CD4-positive, alpha-beta T cell treated with Interleukin-17A for 1 hour (primary cell): ENCODE results near the gene CARD11.

Experiments used
- DNase-seq: peaks from one replicate; pipeline ENCODE4 v3.0.0-alpha.2; 2020

Gene CARD11

GRCh38 chr7:2864204-2864985 is 179.3 kb downstream of the CARD11 start:
- no peak for DNase-seq

- peak; percentile 75 for DNase-seq
Observed at GRCh38 chr7:2863461-2864066, 180.1 kb downstream of the CARD11 start.

GRCh38 chr7:2862831-2863361 is 180.8 kb downstream of the CARD11 start:
- peak; percentile 33 for DNase-seq

GRCh38 chr7:2861509-2861908 is 182.2 kb downstream of the CARD11 start:
- DNase-seq: no peak

GRCh38 chr7:2860627-2861133 is 183.0 kb downstream of the CARD11 start:
- no peak for DNase-seq

GRCh38 chr7:2859952-2860351 is 183.7 kb downstream of the CARD11 start:
- no peak for DNase-seq

- no peak for DNase-seq
Observed at GRCh38 chr7:2858621-2859020, 185.0 kb downstream of the CARD11 start.

- DNase-seq: no peak
Observed at GRCh38 chr7:2856388-2857169, 187.1 kb downstream of the CARD11 start.
